ENCODE measurements around the gene CAP2.

- TF ChIP-seq CTCF (IDR thresholded peaks at IDR 0.05; ENCODE audit: insufficient read depth, low read depth, low read length) = no peak
- no peak for TF ChIP-seq EZH2 (IDR thresholded peaks at IDR 0.05; ENCODE audit: insufficient read depth, low read length)
Measured at GRCh38 chr6:17367868-17368267, 25.5 kb upstream of the CAP2 start.
